HG03520 (cell line): ENCODE data around the gene RPS6KL1.

Experiments
- ATAC-seq: cut with Tn5 transposase; IDR thresholded peaks from one replicate; pipeline ENCODE4 v1.9.1; 2021; ENCODE audit warnings: mild to moderate bottlenecking, moderate library complexity; ENCODE audit not compliant: unreplicated experiment

Gene RPS6KL1

DNA sequence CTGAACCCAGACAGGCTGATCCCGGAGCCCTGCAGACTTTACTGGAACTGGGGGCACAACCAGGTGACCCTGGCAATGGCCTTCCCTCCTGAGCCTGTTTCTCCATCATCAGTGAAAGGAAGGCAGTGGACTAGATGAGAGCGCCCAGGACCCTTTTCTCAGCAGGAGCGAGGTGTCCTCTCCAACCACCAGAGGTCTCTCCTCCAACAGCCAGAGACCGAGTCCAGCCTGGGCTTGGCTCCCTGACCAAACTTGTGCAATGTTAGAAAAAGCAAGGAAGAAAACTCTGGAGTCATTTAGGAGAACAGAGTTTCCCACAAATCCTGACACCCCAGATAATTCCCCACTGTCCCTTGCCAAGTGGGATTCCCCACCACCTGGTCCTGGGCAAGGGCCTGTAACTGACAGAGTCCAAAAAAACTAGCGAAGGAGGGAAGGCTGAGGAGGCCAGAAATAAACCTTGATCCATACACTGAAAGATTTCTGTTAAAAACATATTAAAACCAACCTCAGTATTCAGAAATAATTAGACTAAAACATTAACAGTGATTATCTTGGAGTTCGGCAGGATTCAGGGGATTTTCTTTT lies 9.0 kb downstream of the RPS6KL1 start:
- no peak for ATAC-seq

DNA sequence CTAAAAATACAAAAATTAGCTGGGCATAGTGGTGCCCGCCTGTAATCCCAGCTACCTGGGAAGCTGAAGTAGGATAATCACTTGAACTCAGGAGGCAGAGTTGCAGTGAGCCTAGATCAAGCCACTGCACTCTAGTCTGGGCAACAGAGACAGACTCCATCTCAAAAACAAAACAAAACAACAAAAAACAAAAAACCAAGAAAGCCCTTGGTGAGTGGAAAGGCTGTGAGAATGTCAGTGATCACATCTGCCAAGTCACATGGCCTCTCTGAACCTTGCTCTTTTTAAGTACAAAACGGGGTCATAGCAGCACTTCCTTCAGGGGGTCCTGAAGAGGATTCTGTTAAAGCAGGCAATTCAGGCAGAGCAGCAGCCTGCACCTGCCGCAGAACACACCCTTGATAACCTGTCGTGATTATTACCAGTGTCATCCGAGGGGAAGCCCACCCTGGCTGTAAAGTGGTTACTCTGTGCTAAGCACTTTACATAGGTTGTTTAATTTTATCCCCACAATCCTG lies 9.6 kb downstream of the RPS6KL1 start:
- ATAC-seq = no peak

DNA sequence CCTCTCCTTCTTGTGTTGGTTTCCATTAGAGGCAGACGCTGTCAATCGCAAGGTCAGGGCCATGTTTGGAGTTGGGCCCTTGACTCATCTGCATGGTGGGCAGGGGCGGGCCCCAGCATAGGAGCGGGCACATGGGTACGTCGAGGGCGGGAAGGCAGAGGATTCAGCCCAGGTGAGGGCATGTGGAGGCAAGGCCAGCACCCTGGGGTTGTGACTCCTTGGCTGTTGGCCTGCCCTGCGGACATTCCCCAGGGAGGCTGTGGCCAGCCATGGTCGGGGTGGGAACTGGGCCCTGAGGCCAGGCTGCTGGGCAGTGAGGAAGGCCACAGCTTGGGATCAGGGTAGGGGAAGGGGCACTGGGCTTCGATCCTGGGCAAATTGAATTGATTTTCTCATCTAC lies 10.3 kb downstream of the RPS6KL1 start:
- no peak for ATAC-seq

DNA sequence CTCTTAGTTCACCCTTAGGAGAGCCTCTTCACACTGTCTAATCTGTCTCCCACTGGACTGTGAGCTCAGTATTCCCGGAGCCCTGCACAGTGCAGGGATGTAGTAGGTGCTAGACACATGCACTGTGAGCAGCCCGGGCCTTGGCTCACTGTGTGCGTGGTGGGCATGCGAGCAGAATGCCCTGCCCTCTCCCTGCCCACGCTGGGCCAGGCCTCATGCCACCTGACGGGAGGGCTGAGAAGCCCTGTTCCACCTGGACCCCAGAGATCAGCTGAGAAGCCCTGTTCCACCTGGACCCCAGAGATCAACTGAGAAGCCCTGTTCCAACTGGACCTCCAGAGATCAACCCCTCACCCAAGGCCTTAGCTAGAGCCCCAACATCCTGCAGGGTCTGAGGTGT lies 10.9 kb downstream of the RPS6KL1 start:
- no peak for ATAC-seq

DNA sequence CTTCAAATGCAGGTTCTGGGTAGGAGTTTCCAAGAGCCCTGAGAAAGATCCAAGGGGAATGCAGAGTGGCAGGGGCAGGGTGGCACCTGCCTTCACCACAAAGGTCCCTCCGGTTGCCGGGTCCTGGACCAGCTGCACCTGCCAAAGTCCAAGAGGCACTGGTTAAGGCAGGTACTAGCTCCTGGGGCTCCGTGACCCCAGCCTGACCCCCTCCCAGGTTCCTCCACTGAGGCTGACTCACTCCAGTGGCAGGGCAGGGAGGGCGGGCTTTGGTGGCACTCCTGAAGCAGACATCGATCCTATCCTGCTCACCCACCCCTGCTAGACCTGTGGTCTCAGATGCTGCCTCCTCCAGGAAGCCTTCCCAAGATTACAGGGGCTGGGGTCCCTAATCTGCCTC lies 11.4 kb downstream of the RPS6KL1 start:
- ATAC-seq = no peak

DNA sequence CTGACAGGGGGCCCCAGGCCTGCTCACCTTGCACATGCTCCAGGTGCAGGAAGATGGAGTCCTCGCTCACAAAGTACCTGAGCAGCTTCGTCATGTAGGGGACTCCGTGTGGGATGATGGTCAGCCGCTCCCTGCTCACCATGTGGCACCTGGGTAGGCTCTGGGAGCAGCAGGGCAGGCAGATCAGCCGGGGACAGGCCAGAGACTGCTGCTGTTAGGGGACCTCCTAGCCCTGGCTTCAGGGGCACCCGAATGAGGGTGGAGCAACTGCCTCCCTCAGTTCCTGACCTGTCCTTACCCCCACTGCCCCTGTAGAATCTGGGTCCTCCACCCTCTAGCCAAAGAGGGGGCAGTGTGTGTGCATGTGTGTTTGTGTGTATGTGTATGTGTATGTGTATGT lies 11.8 kb downstream of the RPS6KL1 start:
- no peak for ATAC-seq

DNA sequence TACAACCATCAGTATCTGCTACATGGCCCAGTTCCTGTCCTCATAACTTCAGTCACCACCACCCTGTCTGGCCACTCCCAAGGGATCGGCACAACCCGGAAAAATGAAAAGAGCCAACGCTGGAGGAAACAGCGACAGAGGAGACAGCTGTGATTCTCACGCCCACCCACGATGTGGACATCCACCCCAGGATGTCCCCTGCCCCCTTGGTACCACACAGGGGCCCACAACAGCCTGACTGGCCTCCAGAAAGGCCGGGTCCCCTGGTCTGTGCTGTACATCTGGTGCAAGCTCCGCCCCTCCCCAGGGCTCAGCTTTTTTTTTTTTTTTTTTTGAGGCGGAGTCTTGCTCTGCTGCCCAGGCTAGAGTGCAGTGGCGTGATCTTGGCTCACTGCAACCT lies 12.5 kb downstream of the RPS6KL1 start:
- no peak for ATAC-seq

DNA sequence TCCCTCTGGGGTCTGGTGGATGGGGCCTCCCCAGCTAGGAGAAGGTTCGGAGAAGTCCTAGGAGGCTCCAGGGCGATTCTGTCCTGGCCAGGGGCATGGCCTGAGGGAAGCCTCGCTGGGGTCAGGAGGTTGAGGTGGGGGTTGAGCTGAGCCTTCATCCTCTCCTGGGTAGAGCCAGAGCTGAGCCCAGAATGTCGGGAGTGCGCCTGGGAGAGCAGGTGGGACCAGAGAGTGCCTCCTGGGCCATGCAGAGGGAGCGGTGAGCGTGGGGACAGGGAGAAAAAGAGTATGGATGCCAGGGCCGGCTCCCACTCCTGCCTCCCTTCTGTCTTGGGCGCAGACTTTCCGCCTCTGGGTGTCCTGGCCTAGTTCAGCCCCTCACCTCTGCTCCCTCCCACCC lies 13.1 kb downstream of the RPS6KL1 start:
- ATAC-seq = no peak

DNA sequence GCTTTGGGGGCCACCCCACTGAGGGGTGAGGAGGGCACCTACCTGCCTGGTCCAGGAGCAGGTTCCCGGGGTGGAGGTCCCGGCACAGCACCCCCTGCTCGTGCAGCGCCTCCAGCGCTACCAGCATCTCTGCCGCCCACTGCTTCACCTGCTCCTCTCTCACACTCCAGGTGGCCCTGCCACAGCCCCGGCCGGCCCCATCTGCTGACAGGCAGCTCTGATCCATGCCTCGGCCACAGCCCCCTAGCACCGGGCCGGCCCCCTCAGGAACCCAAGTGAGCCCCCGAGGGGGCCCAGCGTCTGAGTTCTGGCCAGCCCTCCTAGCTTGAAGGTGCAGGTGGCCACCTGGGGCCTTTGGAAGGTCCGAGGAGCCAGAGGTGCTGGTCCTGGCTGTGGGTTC lies 13.6 kb downstream of the RPS6KL1 start:
- no peak for ATAC-seq

DNA sequence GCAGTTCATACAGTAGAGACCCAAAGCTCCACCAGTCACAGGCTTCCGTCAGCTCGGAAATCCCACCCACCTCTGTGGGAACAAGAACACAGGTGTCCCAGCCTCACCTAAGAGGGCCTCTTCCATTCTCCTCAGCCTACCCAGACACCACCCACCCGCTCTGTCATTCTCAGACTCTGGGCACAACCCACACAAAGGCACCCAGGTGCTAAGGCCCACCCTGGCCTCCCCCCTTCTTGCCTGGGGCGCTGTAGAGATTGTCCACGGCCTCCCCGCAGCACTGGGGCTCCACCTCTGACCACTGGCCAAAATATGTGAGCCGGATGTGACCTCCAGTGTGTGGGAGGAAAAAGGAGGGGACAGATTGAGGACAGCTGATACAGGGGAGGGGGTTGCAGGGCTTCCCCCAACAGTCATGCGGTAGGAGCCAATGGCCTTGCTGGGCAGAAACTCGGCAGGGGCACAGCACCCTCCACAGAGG lies 14.2 kb downstream of the RPS6KL1 start:
- no peak for ATAC-seq

DNA sequence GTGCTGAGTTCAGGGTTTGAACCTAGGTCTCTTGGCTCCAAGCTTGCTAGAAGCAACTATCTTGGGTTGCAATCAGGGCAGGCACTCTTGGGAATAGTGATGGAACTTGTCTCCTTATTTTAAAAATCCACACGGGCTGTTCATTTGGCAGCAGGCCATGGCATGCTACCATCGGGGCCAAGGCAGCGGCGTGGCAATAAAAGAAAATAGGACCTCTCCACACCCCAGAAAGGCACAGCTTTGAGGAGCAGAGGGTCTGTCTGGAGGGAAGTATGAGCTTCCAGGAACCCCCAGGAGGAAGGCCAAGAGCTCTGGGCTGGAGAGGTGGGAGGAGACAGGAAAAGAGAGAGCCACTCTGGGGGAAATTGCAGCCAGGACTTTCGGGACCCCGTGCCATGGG lies 15.3 kb downstream of the RPS6KL1 start:
- ATAC-seq = no peak

DNA sequence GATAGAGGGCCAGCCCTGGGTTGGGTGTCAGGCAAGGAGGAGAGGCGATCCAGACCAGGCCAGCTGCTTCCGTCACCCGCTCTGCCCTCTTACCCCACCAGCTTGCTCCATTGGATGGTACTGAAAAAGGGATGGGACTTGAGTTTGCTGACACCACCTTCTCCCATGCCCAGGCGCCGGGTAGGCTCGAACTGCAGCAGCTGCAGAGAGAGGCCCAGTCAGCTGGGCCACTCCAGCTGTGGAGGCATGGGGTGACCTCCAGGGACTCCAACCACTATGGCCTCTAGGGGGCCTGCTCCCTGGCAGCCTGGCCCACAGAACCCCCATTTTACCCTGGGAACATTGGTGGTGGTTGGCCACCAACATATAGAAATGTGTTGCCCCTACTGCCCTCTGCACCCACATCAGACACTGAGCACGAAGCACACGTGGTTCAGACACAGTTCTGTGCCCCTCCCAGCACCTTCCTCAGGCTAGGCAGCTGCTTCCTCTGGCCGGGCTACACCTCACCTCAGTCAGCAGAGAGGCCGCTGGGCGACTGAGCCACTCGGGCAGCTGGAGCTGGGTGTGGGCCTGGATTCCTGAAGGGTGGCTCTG lies 16.0 kb downstream of the RPS6KL1 start:
- ATAC-seq = no peak

DNA sequence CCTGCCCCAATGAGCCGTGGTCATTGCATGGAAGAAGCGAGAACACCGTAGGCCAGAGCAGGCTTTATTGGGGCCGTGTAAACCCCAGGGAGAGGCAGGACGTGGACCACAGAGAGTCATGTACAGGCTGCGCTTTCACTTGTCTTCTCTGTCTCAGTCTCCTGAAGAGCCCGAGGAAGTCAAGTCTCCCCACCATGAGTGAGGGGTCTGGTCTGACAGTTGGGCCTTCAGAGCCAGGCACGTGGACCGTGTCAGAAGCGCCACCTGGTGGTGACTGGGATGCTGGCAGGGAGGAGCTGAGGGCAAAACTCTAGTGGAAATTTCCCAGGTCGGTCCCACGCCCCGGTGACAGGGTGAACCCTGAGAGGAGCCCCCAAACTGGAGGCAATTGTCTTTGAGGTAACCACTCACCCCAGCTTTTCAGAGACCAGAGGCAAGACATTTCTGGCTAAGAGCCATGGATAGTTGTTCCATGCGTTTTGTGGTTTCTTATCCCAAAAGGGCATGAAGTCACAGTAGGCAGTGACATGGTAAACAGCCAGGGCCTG lies 17.4 kb downstream of the RPS6KL1 start:
- ATAC-seq = no peak

DNA sequence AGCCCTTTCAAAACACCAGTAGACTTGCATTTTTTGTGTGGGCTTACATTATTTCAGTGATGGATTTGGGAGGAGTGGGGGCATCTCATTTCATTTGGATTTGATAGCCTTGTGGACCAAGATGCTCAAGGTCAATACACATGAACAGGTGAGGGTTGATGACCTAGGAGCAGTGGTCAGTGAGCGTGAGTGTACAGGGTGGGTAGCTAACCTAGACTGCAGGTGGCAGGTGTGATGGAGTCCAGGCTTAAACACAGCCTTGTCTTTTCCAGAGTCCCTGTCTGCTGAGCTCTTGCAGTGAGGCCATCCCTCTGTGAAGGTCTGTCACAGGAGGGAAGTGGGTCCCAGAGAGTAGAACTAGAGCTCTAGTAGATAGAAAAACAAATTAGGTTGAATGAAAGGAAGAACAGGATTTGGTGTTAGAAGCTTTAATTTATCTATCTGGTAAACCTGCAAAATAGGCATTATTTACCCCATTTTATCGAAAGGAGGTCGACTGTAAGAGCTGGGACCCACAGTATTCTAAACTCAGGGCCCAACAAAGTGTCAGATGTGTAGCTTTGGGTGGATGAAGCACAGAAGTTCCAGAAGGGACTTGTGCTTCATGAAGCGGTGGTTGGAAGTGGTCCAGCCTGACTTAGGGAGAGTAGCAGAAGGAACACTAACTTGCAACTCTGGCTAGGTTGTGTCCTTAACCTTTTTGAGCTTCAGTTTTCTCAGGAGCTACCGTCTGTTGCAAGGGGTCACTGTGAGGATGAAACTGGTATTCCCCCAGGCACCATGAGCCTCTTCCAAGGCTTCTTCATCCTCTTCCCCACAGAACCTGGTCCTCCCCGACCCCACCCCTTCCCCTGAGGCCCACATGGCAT lies 18.2 kb downstream of the RPS6KL1 start:
- no peak for ATAC-seq

DNA sequence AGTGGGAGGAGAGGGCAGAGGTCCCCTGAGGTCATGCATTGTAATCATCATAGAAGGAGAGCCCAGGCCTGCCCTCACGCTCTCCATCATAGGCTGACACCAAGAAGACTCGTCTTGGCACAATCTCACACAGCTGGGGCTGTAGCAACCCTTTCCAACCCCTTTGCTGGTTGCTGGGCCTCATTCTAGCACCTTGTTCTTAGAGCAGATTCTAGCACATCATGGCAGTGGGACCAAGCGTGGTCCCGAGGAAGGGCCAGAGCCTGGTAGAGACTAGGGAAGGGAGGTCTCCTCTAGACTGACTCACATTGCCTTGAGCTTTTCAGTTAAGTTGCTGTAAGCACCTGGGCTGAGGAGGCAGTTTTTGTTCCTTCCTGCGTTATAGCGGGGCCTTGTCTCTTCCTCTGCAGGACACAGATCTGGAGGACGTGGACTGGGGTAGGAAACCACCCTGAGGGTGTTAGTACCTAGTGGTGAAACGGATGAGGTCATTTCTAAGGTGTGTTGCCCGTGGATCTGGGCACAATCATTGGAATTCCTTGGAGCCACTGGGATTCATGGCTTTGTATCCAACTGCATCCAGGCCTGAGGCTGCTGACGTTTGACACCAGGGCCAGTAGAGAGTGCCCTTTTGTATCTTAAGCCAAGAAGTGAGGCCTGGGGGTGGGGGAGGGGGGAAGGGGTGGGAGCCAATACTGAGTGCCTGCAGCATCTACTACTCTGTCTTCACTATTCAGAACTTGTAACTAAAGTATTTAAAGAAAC lies 19.9 kb downstream of the RPS6KL1 start:
- no peak for ATAC-seq

DNA sequence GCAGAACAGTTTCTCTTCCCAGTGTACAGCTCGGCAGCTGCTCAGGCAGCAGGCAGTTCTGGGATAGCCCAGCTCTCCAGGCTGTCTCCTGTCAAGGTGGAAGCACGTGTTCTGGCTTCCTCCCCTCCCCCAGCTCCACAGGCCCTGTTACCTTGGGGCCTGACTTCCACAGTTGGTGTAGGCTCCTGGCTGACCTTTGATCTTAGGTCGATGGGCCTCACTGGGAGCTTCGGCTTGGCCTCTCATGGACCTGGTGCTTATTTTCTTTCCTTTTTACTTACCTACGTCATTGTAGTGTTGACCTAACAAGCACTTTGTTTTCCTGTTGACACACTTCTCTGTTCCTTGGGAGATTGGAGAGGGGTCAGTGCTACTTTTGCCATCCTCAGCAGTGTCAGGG lies 24.4 kb downstream of the RPS6KL1 start:
- ATAC-seq = no peak

DNA sequence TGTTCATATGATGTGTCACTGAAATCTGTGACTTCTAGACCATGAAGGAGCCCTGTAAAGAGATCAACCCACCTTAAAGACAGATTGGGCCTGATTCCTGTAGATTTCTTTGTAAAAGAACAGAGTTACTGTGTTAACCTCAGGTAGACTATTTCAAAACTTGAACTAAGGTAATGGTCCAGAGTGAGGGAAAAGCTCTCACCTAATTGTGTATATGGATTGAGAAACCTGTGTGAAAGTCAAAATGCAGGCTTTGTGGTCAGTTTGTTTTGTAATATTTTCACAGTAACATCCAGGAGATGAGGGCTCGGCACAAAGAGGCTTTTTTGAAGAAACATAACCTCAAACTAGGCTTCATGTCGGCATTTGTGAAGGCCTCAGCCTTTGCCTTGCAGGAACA lies 25.0 kb downstream of the RPS6KL1 start:
- ATAC-seq = no peak

DNA sequence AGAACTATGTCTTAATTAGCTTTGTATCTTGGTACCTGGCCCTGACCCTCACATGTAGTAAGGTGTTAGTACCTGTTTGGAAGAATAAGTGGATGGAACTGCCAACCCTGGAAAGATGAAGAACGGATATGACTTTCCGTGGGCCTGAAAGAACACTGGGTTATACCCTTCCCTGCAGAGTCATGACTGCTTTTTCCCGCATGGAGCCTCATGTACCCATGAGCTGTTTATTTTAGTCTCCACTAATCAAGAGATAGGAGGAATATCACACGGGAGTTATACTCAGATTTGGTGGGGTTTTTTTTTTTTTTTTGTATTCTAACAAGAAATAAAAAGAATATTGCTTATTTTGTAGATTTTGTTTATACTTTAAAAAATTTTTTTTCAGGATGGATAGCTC lies 25.4 kb downstream of the RPS6KL1 start:
- no peak for ATAC-seq

DNA sequence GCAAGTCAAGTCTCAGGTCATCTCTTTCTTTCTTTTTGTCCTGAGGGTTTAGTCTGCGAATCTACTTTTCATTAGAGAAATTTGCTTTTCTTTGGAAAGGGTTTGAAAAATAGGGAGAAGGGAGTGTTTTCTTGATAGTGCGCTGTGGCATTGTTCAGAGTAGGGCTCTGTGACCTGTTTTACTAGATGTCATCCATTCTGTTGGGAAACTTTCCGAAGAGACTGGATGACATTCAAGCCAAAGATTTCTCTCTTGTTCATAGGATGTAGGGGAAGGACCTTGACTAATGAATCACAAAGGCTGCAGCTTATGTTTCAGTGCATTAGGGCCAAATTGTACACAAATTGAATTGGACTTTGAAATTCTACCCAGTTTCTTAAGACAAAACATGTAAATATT lies 26.7 kb downstream of the RPS6KL1 start:
- ATAC-seq = no peak

DNA sequence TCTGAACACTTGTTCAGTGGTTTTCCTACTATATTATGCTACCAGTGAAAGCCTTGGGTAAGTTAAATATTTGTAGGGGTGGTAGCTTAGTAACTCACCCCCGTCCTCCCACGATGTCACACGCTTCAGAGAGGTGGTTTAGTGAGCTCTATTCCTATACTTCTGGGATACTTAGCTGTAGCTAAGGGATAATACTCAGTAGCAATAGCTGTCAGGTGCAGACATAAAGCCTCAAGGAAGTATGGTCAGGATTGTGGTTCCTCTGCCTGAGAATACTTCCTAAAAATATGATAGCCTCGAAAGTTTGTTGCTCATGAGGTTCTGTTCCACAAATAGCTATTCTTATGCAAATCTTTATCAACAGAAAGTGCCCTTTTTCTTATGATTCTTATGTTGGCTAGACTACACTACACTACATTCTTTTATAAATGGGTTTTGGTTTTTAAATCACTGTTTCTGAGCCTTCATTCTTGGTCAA lies 29.4 kb downstream of the RPS6KL1 start:
- peak; percentile 56 for ATAC-seq

DNA sequence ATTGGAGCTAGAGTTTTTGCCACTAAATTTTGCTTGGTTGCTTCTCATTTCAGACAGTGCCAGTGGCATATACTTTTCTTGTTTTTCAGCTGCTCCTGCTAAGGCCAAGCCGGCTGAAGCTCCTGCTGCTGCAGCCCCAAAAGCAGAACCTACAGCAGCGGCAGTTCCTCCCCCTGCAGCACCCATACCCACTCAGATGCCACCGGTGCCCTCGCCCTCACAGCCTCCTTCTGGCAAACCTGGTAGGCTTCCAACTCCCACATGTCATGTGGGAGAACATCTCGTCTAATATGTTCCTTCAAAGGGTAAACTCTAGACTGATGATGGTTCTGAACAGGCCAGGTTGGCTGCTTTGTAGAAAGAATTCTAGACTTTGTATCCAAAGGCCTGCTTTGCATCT lies 30.3 kb downstream of the RPS6KL1 start:
- ATAC-seq = no peak
